ENCODE data around the gene GAS6.
A peak's percentile ranks its signal among the peaks of the same experiment; 100 is the strongest.

GAS6 gene

DNA sequence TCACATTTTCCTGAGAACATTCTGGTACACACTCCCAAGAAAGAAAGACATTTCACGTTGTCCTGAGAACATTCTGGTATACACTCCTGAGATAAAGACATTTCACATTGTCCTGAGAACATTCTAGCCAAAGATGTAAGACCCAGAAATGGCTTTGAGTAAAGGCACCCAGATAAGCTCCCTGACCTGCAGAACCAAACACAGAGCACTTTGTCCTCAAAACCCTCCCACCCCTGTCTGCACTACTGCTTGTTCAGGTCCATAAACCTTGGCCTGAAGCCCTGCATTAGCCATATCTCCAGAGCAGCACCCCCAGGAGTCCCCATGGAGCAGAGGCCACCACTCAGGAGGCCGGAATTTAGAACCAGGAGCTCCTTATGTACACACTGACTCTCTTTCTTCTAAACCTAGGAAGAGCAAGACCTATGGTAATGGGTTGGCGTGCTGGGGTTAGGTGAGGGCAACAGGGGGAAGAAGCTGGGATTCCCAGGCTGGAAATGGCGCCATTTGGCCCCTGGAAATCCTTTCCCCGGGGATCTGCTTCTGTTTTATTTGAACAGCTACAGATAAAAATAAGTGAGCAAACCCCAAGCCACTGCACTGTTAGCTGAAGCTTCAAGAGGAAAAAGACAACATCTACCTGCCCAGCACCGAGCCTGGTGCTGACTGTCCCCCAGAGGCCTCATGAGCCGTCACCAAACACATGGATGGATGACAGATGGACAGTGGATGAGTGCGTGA, 13.7 kb downstream of the GAS6 start:
- no peak for ATAC-seq (ENCODE audit: insufficient read depth, low read depth)
- DNase-seq: no peak
- Histone ChIP-seq H3K36me3 (ENCODE audit: insufficient read depth, low read length) (no peaks in the 10 kb centered on the region), H3K4me3 (ENCODE audit: low read depth in 1 of 2, low read length in 2 of 2) (no peak overlapping the region), H3K9ac (ENCODE audit: low read depth, low read length) (no peak overlapping the region), H2AFZ (ENCODE audit: low read depth, low read length) (no peak overlapping the region), H4K20me1 (ENCODE audit: insufficient read depth, low read length) (no peaks in the 10 kb centered on the region), H3K79me2 (ENCODE audit: insufficient read depth, low read length) (no peaks in the 10 kb centered on the region), H3K9me3 (ENCODE audit: insufficient read depth, low read length, severe bottlenecking) (no peaks in the 10 kb centered on the region), H3K27ac (ENCODE audit: low read length) (no peak overlapping the region), H3K27me3 (ENCODE audit: insufficient read depth, low read length, poor library complexity) (no peaks in the 10 kb centered on the region), H3K4me2 (ENCODE audit: insufficient read depth, low read length) (no peak overlapping the region), H3K4me1 (ENCODE audit: insufficient read depth, low read length) (peaks cover 47% of the 10 kb centered on the region)
- no peak for TF ChIP-seq CTCF (IDR thresholded peaks at IDR 0.05; ENCODE audit: borderline replicate concordance, extremely low read depth, low read length, poor library complexity, severe bottlenecking)
- TF ChIP-seq EZH2 (IDR thresholded peaks at IDR 0.05; ENCODE audit: borderline replicate concordance, low read depth, low read length, severe bottlenecking): no peak

DNA sequence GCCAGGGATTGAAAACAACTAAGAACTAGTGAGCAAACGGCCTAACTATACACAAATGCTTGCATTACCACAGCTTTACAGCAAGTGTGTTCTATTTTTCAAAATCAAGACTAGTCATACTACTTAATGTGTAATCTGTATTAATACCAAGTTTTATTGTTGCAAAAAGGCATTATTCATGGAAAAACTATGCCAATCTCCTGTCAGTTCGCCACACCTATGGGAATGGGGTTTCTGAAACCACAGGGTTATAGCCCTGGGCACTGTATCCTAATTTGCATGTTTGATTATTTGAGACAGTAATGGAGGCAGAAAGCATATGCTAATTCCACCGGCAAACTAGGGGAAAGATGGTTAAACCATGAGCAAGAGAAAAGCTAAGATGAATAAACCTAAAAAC, 14.3 kb downstream of the GAS6 start:
- H3K27me3 ChIP-seq (ENCODE audit: insufficient read depth, low read length, poor library complexity): no peaks in the 10 kb centered on the region

GRCh38 chr13:113848431-113849260, 15.2 kb downstream of the GAS6 start:
- H3K79me2 ChIP-seq (ENCODE audit: insufficient read depth, low read length): no peaks in the 10 kb centered on the region
- no peak overlapping the region for H3K9ac ChIP-seq (ENCODE audit: low read depth, low read length)
- ATAC-seq (ENCODE audit: insufficient read depth, low read depth): no peak
- no peaks in the 10 kb centered on the region; the same call in 1 of the 2 replicates for H4K20me1 ChIP-seq (ENCODE audit: insufficient read depth, low read length)
- no peak overlapping the region for H3K4me2 ChIP-seq (ENCODE audit: insufficient read depth, low read length)
- H3K36me3 ChIP-seq (ENCODE audit: insufficient read depth, low read length): no peaks in the 10 kb centered on the region
- peak; percentile 1 for DNase-seq
- no peaks in the 10 kb centered on the region for H3K27me3 ChIP-seq (ENCODE audit: insufficient read depth, low read length, poor library complexity)
- peaks cover 39% of the 10 kb centered on the region for H3K4me1 ChIP-seq (ENCODE audit: insufficient read depth, low read length)
- H3K27ac ChIP-seq (ENCODE audit: low read length): no peak overlapping the region
- no peak overlapping the region for H2AFZ ChIP-seq (ENCODE audit: low read depth, low read length)
- TF ChIP-seq EZH2 (IDR thresholded peaks at IDR 0.05; ENCODE audit: borderline replicate concordance, low read depth, low read length, severe bottlenecking) (no peak), CTCF (IDR thresholded peaks at IDR 0.05; ENCODE audit: borderline replicate concordance, extremely low read depth, low read length, poor library complexity, severe bottlenecking) (no peak)
- no peaks in the 10 kb centered on the region for H3K9me3 ChIP-seq (ENCODE audit: insufficient read depth, low read length, severe bottlenecking)
- H3K4me3 ChIP-seq (ENCODE audit: low read depth in 1 of 2, low read length in 2 of 2): no peak overlapping the region

More for the DNA sequence above, 14.3 kb downstream of the GAS6 start:
- H3K4me1 ChIP-seq (ENCODE audit: insufficient read depth, low read length): peaks cover 47% of the 10 kb centered on the region
- ATAC-seq (ENCODE audit: insufficient read depth, low read depth): no peak
- no peak for DNase-seq
- H3K9me3 ChIP-seq (ENCODE audit: insufficient read depth, low read length, severe bottlenecking): no peaks in the 10 kb centered on the region
- H3K9ac ChIP-seq (ENCODE audit: low read depth, low read length): no peak overlapping the region
- H3K79me2 ChIP-seq (ENCODE audit: insufficient read depth, low read length): no peaks in the 10 kb centered on the region
- TF ChIP-seq CTCF (IDR thresholded peaks at IDR 0.05; ENCODE audit: borderline replicate concordance, extremely low read depth, low read length, poor library complexity, severe bottlenecking): no peak
- TF ChIP-seq EZH2 (IDR thresholded peaks at IDR 0.05; ENCODE audit: borderline replicate concordance, low read depth, low read length, severe bottlenecking): no peak
- no peaks in the 10 kb centered on the region for H3K36me3 ChIP-seq (ENCODE audit: insufficient read depth, low read length)
- no peak overlapping the region for H3K27ac ChIP-seq (ENCODE audit: low read length)
- no peak overlapping the region for H3K4me2 ChIP-seq (ENCODE audit: insufficient read depth, low read length)
- no peak overlapping the region for H2AFZ ChIP-seq (ENCODE audit: low read depth, low read length)
- H4K20me1 ChIP-seq (ENCODE audit: insufficient read depth, low read length): no peaks in the 10 kb centered on the region
- H3K4me3 ChIP-seq (ENCODE audit: low read depth in 1 of 2, low read length in 2 of 2): no peak overlapping the region

Measured in DND-41 (cell line).